Stimulated activated CD4-positive, alpha-beta T cell treated with anti-CD3 and anti-CD28 coated beads, Interleukin-12 subunit alpha, Interleukin-12 subunit beta, amount 100 ng/mL, for 4 hours (primary cell): ENCODE results near the gene TNFRSF18.
A peak's percentile ranks its signal among the peaks of the same experiment; 100 is the strongest.

Source experiments
- DNase-seq: peaks from one replicate; pipeline ENCODE4 v3.0.0-alpha.2; 2020

TNFRSF18 gene

GRCh38 chr1:1161078-1161682 is 45.2 kb downstream of the TNFRSF18 start:
- DNase-seq: no peak

DNA sequence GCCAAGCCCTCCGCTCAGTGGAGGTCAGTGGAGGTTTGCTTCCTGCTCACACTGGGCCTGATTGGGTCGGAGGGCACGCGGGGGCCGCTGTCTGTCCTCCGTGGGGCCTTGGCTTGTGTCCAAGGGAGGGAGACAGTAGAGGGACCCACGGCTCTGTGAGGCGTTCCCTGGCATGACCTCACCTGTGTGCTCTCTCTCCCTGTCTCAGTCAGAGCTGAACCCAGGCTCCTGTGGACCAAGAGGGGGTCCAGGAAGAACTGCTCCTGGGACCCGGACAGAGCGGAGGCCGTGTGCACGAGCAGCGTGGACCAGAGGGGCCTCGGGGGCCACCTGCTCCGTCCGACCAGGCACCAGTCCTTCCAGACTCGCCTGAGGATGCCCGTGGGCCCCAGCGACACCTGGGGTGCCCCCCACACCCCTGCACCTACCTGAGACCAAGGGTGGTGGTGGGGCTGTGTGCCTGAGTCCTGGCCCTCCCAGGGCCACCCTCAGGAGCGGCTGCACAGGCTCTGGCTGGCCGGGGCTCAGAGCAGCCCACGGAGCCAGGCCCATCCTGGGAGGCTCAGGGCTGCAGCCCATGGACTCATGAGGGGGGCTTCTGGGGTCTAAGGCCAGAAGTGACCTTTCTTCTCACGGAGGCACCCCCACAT is 46.0 kb downstream of the TNFRSF18 start:
- no peak for DNase-seq

DNA sequence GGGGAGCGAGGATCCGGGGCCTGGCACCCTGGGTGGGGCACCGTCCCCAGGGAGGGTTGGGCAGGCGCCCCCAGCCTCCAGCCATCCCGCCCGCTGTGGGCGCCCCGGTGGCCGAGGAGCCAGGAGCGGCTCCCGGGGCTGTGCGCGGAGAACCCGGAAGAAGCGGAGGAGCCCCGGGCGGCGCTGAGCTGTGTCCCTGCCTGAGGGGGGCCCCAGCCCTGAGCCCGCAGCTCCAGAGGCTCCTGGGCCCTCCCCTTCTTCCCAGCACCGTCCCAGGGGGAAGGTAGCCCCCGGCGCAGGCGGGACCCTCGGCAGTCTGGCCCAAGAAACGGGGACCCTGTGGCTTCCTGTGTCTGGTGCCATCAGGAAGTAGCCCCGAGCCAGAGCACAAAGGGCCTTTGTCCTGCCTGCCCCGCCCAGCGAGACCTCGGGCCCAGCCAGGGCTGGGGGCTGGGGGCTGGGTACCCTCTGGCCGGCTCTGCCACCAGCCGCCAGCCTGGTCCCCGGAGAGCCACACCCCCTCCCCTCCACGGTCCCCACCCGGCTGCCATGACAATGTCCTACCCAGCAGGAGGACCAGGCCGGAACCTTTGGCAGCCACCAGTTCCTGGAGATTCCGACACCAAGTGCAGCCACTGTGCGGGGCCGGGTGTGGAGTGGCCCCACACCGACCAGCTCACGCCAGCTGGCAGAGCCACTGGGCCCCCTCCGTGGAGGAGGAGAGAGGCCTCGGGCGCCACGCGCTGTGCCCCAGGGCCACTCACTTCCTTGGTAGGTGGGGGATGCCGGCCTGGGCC is 48.3 kb downstream of the TNFRSF18 start:
- DNase-seq: no peak

GRCh38 chr1:1157426-1157913 is 48.9 kb downstream of the TNFRSF18 start:
- DNase-seq: peak; percentile 63

- DNase-seq: no peak
These were observed 49.4 kb downstream of the TNFRSF18 start for GRCh38 chr1:1157033-1157365.

DNA sequence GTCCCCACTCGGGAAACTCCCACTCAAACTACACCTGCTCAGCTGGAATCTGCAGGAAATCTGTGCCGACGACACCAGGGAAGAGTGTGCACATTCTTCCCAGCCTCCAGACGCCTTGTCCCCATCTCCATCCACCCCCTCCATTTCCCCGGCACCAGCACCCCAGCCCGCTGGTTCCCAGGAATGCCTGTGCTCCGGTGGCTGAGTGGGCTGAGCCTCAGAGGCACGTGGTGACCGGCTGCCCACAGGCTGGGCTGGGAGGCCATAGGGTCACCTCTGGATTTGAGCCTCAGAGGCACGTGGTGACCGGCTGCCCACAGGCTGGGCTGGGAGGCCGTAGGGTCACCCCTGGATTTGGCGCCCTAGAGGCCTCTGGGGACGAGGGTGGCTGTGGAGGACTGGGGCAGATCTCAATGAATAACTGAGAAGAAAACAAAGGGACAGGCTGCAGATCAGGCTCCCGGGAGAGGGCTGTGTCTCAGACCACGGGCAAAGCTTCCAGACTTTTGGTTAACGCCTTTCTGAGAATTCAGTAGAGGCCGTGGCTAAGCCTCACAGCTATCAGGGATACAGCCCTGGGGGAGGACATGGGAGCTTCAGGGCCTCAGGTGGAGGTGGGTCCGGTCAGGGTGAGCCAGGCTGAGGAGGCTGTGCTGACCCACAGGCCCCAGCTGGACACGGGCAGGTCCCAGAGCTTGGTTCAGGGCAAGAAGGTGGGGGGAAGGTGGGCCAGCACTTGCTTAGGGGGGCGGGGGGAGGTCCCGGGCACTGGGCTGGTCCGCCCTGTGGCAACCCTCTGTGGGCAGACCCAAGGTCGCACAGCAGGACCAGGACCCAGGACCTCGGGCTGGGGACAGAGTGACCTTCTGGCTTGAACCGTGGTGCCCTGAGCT is 50.0 kb downstream of the TNFRSF18 start:
- no peak for DNase-seq

- no peak for DNase-seq
These were observed 51.1 kb downstream of the TNFRSF18 start for GRCh38 chr1:1155258-1155657.

- DNase-seq: no peak
These were observed 52.5 kb downstream of the TNFRSF18 start for GRCh38 chr1:1153874-1154273.
